Amniotic stem cell (primary cell): ENCODE results near the gene PRPSAP2.
"Not testable (repeated sequence)": the region's sequence is repeated elsewhere in the genome, so short reads cannot be mapped to it uniquely, and the experiment has no call there.

ENCODE experiments used
- DNase-seq: peaks from one replicate; lab custom pipeline; 2025; lab: John Stamatoyannopoulos, UW

Gene PRPSAP2

DNA sequence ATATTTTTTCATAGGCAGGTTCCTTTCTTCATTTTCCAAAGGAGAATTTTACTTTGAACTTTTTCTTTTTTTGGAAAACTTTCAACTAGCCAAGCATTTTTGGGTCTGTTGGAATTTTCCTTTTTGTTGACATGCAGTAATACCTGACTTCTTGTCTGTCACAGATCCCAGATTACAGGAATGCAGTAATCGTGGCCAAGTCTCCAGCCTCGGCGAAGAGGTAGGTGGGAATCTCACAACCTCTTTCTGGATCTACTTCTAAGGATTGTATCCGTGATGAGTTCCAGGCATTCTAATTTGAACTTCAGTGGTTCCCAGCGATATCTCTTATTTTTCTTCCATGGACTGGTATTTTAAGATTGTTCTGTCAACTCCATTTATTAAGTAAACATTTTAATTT, 31.7 kb downstream of the PRPSAP2 start:
- DNase-seq: no peak

DNA sequence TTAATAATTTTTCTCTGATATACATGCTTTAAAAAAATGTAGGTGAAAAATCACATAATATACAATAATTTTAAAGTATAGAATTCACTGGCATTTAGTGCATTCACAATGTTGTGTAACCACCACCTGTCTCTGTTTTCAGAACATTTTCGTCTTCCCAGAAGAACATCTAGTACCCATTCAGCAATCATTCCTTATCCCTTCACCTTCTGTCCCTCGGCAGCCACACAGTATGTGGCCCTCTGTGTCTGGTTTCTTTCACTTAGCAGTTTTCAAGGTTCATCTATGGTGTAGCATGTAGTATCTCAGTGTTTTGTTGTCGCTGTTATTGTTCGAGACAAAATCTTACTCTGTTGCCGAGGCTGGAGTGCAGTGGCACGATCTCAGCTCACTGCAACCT, 33.6 kb downstream of the PRPSAP2 start:
- DNase-seq: no peak

DNA sequence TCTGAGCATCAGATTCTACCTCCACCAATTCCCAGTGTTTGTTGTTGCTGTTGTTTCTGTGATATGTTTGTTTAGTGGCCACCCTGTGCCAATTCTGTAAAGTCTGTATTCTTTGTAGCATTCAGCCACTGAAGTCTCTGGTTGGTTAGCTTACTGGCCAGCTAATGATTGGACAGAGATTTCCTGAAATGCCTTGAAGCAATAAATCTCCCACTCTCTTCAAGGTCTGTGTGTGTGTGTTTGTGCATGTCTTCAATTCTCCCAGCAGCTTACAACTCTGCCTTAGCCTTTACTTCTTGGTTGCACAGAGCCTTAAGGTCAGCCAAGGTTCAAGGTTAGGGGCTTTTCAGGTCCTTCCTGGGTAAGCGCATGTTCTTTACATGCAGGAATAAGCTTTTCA, 38.2 kb downstream of the PRPSAP2 start:
- no peak for DNase-seq

DNA sequence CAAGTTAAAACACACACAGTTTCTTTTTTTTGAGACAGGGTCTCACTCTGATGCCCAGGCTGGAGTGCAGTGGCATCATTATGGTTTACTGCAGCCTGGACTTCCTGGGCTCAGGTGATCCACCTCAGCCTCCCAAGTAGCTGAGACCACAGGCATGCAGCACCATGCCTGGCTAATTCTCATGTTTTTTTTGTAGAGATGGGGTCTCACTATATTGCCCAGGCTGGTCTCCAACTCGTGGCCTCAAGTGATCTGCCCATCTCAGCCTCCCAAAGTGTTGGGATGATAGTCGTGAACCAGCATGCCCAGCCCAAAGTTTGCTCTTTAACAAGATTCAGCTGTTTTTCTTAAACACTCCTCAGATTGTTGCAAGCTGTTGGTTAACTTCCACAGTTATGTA, 39.0 kb downstream of the PRPSAP2 start:
- no peak for DNase-seq

DNA sequence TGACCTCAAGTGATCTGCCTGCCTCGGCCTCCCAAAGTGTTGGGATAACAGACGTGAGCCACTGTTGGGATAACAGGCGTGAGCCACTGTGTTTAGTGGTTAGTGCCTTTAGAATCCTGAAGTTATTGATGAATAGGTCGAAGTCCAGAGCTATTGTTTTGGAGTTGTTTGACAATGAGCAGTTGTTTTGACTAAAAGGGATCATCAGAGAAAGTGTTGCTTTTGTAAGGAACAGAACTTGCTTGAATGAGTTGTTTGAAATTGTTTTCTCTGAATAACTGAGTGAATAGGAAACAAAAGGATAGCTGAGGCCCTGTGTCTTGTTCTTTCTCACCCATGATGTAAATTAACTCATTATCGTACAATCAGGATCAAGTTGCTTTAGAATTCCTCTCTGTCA, 46.6 kb downstream of the PRPSAP2 start:
- no peak for DNase-seq

DNA sequence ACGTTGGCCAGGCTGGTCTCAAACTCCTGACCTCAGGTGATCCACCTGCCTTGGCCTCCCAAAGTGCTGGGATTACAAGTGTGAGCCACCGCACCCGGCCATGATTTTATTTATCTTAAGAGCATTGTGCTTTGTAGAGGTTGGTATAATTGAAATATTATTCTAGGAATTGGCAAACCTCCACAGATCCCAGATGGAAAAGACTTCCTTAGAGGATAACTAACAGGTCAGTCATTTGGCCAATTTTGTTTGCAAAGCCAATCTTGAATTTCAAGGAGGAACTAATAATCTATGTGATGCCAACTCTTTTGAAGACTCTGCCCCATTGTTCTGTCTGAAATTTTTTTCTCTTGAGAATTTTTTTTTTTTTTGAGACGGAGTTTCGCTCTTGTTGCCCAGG, 47.3 kb downstream of the PRPSAP2 start:
- DNase-seq: no peak

DNA sequence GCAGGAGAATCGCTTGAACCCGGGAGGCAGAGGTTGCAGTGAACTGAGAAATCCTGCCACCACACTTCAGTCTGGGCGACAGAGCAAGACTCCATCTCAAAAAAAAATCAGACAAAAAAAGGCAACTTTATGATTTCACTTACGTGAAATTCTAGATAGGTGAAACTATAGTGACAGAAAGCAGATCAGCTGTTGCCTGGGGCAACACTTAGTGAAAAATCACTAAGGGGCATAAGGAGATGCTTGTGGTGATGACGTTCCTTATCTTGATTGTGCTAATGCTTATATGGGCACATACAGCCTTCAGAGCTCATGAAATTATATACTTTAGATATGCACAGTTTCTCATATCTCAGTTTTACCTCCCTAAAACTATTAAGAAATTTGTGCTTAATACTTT, 52.4 kb downstream of the PRPSAP2 start:
- no peak for DNase-seq

DNA sequence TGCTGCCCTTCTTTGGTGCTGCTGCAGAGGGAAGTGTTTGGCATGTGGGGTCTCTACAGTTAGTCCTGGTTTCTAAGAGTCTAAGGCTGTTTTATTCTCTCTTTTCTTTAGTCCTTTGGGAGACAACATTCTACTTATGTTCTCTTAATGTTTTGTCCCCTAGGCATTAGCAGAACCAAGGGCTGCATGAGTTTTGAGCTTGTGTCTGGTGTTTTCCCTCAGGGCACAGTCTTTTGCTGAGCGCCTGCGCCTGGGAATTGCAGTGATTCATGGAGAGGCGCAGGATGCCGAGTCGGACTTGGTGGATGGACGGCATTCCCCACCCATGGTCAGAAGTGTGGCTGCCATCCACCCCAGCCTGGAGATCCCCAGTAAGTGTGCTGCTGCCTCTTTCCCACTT, 53.0 kb downstream of the PRPSAP2 start:
- DNase-seq: no peak

DNA sequence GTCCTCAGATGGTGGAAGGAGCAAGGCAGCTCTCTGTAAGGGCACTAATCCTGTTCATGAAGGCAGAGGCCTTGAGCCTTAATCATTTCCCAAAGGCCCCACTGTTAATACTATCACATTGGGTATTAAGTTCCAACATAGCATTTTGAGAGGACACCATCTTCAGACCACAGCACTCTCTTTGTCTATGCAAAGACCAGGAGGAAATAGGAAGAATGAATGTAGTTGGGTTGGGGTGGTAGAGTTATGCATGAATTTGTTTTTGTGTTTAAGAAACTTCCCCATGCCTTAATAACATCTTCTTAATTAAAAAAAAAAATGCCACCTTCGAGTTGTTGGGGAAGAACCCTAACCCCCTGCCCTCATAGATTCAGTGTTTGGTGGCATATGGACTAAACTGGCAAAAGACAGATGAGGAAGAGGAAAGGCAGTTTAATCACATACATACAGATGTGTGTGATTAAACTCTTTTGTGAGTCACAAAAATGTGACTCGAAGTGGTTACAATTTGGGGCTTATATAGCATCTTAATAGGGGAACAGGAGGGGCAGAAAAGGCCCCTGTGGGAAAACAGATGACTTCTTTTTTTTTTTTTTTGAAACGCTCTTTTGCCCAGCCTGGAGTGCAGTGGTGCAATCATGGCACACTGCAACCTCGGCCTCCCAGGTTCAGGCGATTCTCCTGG, 59.0 kb downstream of the PRPSAP2 start:
- DNase-seq: no peak

DNA sequence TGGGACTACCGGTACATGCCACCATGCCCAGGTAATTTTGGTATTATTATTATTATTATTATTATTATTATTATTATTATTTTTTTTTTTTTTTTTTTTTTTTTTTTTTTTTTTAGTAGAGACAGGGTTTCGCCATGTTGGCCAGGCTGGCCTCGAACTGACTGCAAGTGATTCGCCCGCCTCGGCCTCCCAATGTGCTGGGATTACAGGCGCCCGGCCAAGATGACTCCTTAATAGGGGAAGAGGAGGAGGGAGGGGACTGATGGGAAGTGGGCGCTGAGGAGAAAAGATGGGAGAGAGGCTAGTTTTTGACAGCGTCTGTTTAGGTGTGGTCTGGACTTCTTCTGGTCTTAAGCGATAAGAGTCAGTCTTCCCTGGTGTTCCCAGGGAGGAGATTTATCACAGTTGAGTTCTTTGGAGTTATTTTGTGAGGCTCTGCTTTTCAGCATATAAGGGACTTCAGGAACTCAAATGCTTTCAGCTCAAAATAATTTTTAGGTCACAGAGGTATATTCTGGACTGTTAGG, 59.6 kb downstream of the PRPSAP2 start:
- DNase-seq: no peak

DNA sequence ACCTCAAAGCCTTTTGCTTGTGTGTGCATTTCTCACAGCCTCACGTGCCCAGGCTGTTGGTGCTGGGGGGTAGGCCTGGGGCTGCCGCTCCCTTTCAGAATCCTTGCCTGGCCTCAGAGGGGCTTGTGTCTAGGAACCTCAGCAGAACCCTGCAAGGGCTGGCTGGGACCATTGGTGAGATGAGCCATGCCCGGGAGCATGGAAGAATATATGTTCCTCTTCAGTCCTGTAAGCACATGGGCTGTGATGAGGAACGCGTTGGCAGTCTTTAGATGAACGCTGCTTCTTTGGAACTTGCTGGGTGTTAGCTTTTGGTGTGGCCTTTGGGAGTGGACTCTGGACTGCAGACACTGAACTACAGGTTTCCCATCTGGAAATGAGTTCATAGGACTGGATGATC, 62.0 kb downstream of the PRPSAP2 start:
- DNase-seq: no peak

DNA sequence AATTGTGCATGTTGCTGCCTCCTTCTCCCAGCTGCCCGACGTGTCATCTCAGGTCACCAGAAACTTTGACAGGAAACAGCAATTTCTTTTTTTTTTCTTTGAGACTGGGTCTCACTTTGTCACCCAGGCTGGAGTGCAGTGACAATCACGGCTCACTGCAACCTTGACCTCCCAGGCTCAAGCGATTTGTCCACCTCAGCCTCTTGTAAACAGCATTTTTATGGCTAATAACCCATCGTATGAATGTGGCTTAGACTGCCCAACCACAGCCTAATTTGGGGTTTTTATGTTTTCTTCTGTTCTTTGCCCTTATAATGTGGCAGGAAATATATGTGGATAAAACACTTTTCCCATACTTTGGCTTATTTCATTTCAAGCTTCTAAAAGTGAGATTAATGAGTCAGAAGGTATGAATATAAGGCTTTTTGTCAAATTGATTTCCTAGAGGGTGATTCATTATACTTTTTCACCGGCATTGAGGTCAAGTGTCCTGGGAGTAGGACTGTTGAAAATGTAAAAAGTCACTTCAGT, 63.0 kb downstream of the PRPSAP2 start:
- no peak for DNase-seq

DNA sequence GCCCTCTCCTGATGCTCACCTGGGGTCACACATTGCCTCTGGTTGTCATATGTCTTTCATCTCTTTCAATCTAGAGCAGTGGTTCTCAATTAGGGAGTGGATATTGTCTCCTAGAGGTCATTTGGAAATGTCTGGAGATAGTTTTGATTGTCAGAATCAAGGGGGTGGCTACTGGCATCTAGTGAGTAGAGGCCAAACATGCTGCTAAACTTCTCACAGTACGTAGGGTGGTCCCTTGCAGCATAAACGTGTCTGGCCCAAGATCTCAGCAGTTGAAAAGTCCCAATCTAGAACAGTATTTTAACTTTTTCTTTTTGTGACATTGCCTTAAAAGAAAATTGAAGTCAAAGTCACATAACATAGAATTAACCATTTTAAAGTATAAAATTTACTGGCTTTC, 63.6 kb downstream of the PRPSAP2 start:
- DNase-seq: no peak

DNA sequence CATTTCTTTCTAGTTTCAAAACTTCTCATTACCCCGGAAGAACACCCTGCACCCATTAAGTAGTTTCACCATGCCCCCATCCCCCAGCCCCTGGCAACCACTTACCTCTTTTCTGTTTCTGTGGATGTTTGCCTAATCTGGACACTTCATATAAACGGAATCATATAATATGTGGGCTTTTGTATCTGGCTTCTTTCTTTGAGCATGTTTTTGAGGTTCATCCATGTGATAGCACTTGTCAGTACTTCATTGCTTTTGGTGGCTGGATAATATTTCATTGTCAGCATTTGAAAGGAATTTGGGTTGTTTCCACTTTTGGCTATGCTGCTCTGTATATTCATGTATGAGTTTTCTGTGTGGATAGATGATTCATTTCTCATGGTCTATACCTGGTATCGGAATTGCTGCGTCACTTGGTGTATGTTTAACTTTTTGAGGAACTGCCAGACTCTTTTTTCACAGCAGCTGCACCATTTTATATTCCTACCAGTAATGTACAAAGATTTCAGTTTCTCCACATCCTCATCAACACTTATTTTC, 64.1 kb downstream of the PRPSAP2 start:
- no peak for DNase-seq

DNA sequence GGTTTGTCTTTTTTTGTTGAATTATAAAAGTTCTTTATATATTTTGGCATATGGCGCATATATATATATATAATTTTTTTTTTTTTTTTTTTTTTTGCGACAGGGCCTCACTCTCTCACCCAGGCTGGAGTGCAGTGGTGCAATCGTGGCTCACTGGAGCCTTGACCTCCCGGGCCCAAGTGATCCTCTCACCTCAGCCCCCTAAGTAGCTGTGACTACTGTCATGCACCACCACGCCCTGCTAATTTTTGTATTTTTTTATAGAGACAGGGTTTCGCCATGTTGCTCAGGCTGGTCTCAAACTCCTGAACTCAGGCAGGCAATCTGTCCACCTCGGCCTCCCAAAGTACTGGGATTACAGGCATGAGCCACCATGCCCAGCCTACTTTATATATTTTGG, 64.7 kb downstream of the PRPSAP2 start:
- not testable (repeated sequence) for DNase-seq

DNA sequence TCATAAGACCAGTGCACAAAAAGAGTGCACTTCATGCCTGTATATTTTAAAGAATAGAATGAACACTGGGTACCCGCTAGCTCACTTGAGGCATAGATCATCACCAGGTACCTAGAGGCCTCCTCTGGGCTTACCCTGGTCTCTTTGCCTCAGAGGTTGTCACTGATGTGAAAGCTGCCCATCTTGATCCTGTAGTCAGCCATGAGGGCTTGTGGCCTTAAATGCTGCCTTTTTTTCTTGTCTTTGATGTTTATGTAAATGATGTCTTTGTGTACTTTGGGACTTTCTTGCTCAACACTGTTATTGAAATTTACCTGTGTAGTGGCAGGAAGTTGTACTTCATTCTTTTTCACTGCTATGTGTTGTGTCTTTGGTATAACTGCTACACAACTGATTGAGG, 67.3 kb downstream of the PRPSAP2 start:
- DNase-seq: no peak

DNA sequence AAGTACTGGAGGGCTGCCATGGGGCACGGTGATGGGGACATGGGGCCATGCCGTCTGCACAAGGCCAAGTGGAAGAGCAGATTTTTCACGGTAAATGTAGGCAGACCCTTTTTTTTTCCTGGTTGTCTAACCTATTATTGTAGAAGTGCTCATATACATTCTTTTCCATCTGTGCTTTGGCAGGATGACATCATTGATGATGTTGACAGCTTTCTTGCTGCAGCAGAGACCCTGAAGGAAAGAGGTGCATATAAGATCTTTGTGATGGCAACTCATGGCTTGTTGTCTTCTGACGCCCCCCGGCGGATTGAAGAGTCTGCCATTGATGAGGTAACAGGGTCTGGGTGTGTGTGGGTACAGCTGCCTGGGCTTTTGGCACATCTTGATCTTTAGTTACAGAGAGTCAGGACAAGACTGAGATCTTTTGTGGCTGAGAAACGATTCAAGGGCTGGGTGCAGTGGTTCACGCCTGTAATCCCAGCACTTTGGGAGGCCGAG, 70.7 kb downstream of the PRPSAP2 start:
- DNase-seq: no peak

DNA sequence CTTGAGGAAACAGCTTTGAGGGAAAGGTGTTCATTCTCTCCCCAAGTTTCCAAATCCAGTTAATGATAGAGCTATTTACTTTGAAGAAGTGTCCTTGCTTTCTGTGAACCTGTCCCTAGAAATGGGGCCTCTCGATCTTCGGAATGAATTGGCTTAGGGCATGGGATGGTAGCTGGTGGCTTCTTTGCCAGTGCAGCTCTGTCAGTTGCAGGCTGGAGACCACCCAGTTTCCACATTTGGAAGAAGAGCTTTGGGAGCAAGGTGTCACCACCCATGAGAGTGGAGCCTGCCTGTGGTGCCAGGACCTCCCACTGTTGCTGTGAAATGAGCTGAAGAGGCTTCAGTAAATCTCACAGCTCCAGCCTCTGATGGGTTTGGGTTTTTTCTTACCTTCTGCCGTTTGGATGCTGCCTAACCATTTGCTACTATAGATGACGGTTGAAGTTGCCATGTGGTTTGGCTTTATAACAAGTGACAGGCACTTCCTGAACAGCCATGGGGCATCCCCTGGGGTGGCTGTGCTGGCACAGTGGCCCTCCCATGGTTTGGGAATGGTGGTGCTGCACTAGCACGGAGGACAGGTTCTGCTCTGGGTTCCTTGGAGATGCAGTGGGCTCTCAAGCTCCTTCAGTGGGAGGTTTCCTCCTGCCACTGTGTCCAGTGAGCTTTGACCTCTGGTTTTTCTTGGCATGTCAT, 74.6 kb downstream of the PRPSAP2 start:
- DNase-seq: no peak

DNA sequence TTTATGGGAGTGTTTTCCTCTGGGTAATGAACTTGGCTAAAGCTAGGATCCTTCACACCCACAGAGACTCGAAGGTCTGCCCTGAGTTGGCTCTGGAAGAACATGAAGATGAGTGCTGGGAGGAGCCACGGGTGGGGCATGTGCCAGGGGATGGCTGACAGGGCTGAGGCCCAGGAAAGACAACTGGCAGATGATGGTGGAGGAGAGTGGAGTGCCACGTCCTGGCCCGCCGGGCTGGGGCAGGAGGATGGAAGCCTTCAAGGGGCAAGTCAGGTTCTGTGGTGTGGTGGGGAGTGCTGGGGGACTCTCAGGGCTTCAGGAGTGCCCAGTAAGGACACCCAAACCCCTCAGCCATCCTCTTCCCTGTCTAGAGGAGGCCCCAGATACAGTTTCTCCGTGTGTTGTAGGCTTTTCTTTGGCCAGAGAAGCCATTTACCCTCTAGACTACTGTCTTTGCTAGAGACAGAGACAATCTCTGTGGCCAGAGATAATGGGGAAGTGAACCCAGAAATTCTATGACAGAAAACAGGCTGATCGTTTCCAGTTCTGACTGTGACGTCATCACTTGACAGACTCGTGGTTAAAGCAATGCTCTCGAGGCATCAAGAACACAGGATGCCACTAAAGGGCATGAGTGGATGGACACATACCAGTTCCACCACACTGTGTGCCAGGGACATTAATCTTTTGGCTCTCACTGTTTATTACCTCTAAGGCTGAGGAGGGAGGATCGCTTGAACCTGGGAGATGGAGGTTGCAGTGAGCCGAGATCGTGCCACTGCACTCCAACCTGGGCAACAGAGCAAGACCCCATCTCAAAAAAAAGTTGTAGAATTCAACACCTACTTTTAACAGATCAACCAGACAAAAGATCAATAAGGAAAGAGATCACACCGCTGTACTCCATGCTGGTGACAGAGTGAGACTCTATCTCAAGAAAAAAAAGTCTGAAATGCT, 75.4 kb downstream of the PRPSAP2 start:
- no peak for DNase-seq

DNA sequence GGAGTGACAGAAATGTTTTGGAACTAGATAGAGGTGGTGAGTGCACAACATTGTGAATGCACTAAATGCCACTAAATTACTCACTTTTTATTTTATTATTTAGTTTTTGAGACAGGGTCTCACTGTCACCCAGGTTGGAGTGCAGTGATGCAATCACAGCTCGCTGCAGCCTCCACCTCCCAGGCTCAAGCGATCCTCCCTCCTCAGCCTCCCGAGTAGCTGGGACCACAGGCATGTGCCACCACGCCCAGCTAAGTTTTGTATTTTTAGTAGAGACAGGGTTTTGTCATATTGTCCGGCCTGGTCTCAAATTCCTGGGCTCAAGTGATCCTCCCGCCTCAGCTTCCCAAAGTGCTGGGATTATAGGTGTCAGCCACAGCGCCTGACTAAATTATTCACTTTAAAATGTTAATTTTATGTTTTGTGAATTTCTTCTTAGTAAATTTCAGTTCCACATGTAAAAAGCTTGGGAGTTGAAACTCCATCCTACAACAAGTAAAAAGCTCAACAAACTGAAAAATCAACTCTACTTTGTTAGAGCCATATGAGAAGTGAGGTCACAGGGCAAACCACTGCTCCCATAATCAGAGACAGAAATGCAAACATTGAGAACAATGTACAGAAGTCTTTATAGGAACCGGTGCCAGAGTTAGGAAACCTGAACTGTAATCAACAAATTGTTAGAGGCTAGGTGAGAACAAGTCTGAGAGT, 80.2 kb downstream of the PRPSAP2 start:
- no peak for DNase-seq

DNA sequence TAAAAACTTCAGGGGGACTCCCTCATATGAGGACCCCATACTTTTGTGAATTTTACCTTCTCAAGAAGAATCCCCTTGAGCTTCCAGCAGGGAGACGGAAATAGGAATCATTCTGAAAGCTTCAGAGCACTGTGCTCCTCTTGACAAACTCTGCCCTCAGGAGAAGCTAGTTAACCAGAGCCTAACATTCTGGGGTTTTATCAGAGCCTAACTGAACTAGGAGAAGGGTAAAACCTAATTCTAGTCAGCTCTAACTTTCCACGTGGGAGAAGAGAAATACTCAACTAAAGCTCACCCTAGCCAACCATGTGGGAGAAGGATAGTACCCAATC, 80.7 kb downstream of the PRPSAP2 start:
- no peak for DNase-seq
